ENCODE data around the gene PLSCR2.
"Not testable (repeated sequence)": the region's sequence is repeated elsewhere in the genome, so short reads cannot be mapped to it uniquely, and the experiment has no call there.

Gene PLSCR2

GRCh38 chr3:146468671-146469149 lies 651 bp downstream of the PLSCR2 start:
- Mint-ChIP-seq H3K27me3 (no peaks in the 10 kb centered on the region), H3K27ac (no peak overlapping the region), H3K4me3 (peak overlapping the region; percentile 72), H3K9me3 (no peaks in the 10 kb centered on the region), H3K36me3 (no peaks in the 10 kb centered on the region), H3K4me1 (peaks cover 14% of the 10 kb centered on the region)
- CTCF ChIA-PET = interaction anchor here (0.6 kb wide), 1 partner anchor 204 kb away, joined by 3 read pairs; no protein-coding TSS in a partner anchor
- no peak for DNase-seq

GRCh38 chr3:146468234-146468633 lies 1.1 kb downstream of the PLSCR2 start:
- CTCF ChIA-PET = interaction anchor here (0.6 kb wide), 1 partner anchor 204 kb away, joined by 3 read pairs; no protein-coding TSS in a partner anchor

GRCh38 chr3:146466604-146467003 lies 2.8 kb downstream of the PLSCR2 start:
- Mint-ChIP-seq H3K4me3 (no peak overlapping the region), H3K9me3 (no peaks in the 10 kb centered on the region), H3K27ac (no peak overlapping the region), H3K4me1 (peaks cover 14% of the 10 kb centered on the region), H3K36me3 (no peaks in the 10 kb centered on the region), H3K27me3 (no peaks in the 10 kb centered on the region)
- CTCF ChIA-PET = no interaction called here
- no peak for DNase-seq

More at GRCh38 chr3:146468234-146468633, 1.1 kb downstream of the PLSCR2 start:
- Mint-ChIP-seq H3K4me1 (peaks cover 14% of the 10 kb centered on the region), H3K27me3 (no peaks in the 10 kb centered on the region), H3K4me3 (no peak overlapping the region), H3K27ac (no peak overlapping the region), H3K36me3 (no peaks in the 10 kb centered on the region), H3K9me3 (no peaks in the 10 kb centered on the region)
- no peak for DNase-seq

GRCh38 chr3:146465693-146466465 lies 3.5 kb downstream of the PLSCR2 start:
- H3K9me3 Mint-ChIP-seq = no peaks in the 10 kb centered on the region
- no peak overlapping the region for H3K27ac Mint-ChIP-seq
- no peak for DNase-seq
- CTCF ChIA-PET = no interaction called here
- peaks cover 14% of the 10 kb centered on the region for H3K4me1 Mint-ChIP-seq
- no peaks in the 10 kb centered on the region for H3K36me3 Mint-ChIP-seq
- no peaks in the 10 kb centered on the region for H3K27me3 Mint-ChIP-seq
- no peak overlapping the region for H3K4me3 Mint-ChIP-seq

GRCh38 chr3:146464783-146465182 lies 4.6 kb downstream of the PLSCR2 start:
- CTCF ChIA-PET = no interaction called here
- Mint-ChIP-seq H3K27ac (no peak overlapping the region), H3K9me3 (no peaks in the 10 kb centered on the region), H3K4me1 (peaks cover 11% of the 10 kb centered on the region), H3K4me3 (no peak overlapping the region), H3K27me3 (no peaks in the 10 kb centered on the region), H3K36me3 (no peaks in the 10 kb centered on the region)
- no peak for DNase-seq

- H3K4me1 Mint-ChIP-seq = peaks cover 7% of the 10 kb centered on the region
- no peaks in the 10 kb centered on the region for H3K9me3 Mint-ChIP-seq
- no peak for DNase-seq
- CTCF ChIA-PET = no interaction called here
- H3K4me3 Mint-ChIP-seq = no peak overlapping the region
- no peaks in the 10 kb centered on the region for H3K36me3 Mint-ChIP-seq
- H3K27ac Mint-ChIP-seq = no peak overlapping the region
- no peaks in the 10 kb centered on the region for H3K27me3 Mint-ChIP-seq
Observed at GRCh38 chr3:146464005-146464595, 5.3 kb downstream of the PLSCR2 start.

- Mint-ChIP-seq H3K4me1 (no peaks in the 10 kb centered on the region), H3K27ac (no peak overlapping the region), H3K9me3 (no peaks in the 10 kb centered on the region), H3K4me3 (no peak overlapping the region), H3K36me3 (no peaks in the 10 kb centered on the region), H3K27me3 (no peaks in the 10 kb centered on the region)
- CTCF ChIA-PET = no interaction called here
- no peak for DNase-seq
Observed at GRCh38 chr3:146454796-146455195, 14.6 kb downstream of the PLSCR2 start.

- H3K4me3 Mint-ChIP-seq = no peak overlapping the region
- CTCF ChIA-PET = no interaction called here
- no peaks in the 10 kb centered on the region for H3K27me3 Mint-ChIP-seq
- no peak for DNase-seq
- H3K36me3 Mint-ChIP-seq = no peaks in the 10 kb centered on the region
- peaks cover 2% of the 10 kb centered on the region for H3K9me3 Mint-ChIP-seq
- H3K4me1 Mint-ChIP-seq = no peaks in the 10 kb centered on the region
- no peak overlapping the region for H3K27ac Mint-ChIP-seq
Observed at GRCh38 chr3:146449613-146450012, 19.7 kb downstream of the PLSCR2 start.

GRCh38 chr3:146449076-146449475 lies 20.3 kb downstream of the PLSCR2 start:
- Mint-ChIP-seq H3K27ac (no peak overlapping the region), H3K36me3 (no peaks in the 10 kb centered on the region), H3K27me3 (no peaks in the 10 kb centered on the region), H3K4me1 (no peaks in the 10 kb centered on the region), H3K9me3 (peaks cover 2% of the 10 kb centered on the region), H3K4me3 (no peak overlapping the region)
- CTCF ChIA-PET = no interaction called here
- DNase-seq = no peak

GRCh38 chr3:146446026-146446425 lies 23.3 kb downstream of the PLSCR2 start:
- H3K27me3 Mint-ChIP-seq = no peaks in the 10 kb centered on the region
- no peak overlapping the region for H3K4me3 Mint-ChIP-seq
- no peaks in the 10 kb centered on the region for H3K4me1 Mint-ChIP-seq
- CTCF ChIA-PET = no interaction called here
- DNase-seq = no peak
- H3K9me3 Mint-ChIP-seq = peaks cover 2% of the 10 kb centered on the region
- no peaks in the 10 kb centered on the region for H3K36me3 Mint-ChIP-seq
- H3K27ac Mint-ChIP-seq = no peak overlapping the region

GRCh38 chr3:146440310-146440709 lies 29.1 kb downstream of the PLSCR2 start:
- H3K4me3 Mint-ChIP-seq, H3K27ac Mint-ChIP-seq, H3K36me3 Mint-ChIP-seq, H3K9me3 Mint-ChIP-seq, CTCF ChIA-PET, H3K4me1 Mint-ChIP-seq, H3K27me3 Mint-ChIP-seq, DNase-seq: not testable (repeated sequence)

GRCh38 chr3:146432066-146432465 lies 37.3 kb downstream of the PLSCR2 start:
- H3K9me3 Mint-ChIP-seq = no peaks in the 10 kb centered on the region
- no peak overlapping the region for H3K27ac Mint-ChIP-seq
- H3K4me3 Mint-ChIP-seq = no peak overlapping the region
- DNase-seq = no peak
- CTCF ChIA-PET = no interaction called here
- H3K27me3 Mint-ChIP-seq = peaks cover 4% of the 10 kb centered on the region
- no peaks in the 10 kb centered on the region for H3K36me3 Mint-ChIP-seq
- H3K4me1 Mint-ChIP-seq = no peaks in the 10 kb centered on the region

- peaks cover 4% of the 10 kb centered on the region for H3K27me3 Mint-ChIP-seq
- CTCF ChIA-PET = no interaction called here
Observed at GRCh38 chr3:146431240-146431639, 38.1 kb downstream of the PLSCR2 start.

GRCh38 chr3:146425341-146425740 lies 44.0 kb downstream of the PLSCR2 start:
- DNase-seq = no peak
- CTCF ChIA-PET = no interaction called here
- Mint-ChIP-seq H3K4me1 (no peaks in the 10 kb centered on the region), H3K27ac (no peak overlapping the region), H3K9me3 (no peaks in the 10 kb centered on the region), H3K36me3 (no peaks in the 10 kb centered on the region), H3K4me3 (no peak overlapping the region), H3K27me3 (no peaks in the 10 kb centered on the region)

More at GRCh38 chr3:146431240-146431639, 38.1 kb downstream of the PLSCR2 start:
- H3K4me1 Mint-ChIP-seq = no peaks in the 10 kb centered on the region
- H3K9me3 Mint-ChIP-seq = no peaks in the 10 kb centered on the region
- DNase-seq = no peak
- H3K36me3 Mint-ChIP-seq = no peaks in the 10 kb centered on the region
- H3K27ac Mint-ChIP-seq = no peak overlapping the region
- no peak overlapping the region for H3K4me3 Mint-ChIP-seq
